Peyer's patch (tissue), 4 donors: ENCODE data around the gene SELENOT. TPM values are rescaled to one million over a fixed set of nuclear protein-coding genes. Genes with fewer than 3 reads are reported as not detected.

Experiments
- DNase-seq, 3 donors: peaks; one replicate each; pipeline ENCODE4 v3.0.0-alpha.2; 2017 to 2019
- H3K27ac ChIP-seq, 4 donors: fragments of 200-600 bp; sonication (generic); one replicate each; pipeline ENCODE4 v1.5.1; 2016 to 2019
- H3K27me3 ChIP-seq, 2 donors: fragments of 200-600 bp; sonication (generic); one replicate each; pipeline ENCODE4 v1.5.1; 2019
- H3K36me3 ChIP-seq, 3 donors: fragments of 200-600 bp; sonication (generic); one replicate each; pipeline ENCODE4 v1.5.1; 2016 to 2019
- H3K4me1 ChIP-seq, 4 donors: fragments of 200-600 bp; sonication (generic); one replicate each; pipeline ENCODE4 v1.5.1; 2016 to 2019
- H3K4me3 ChIP-seq, 4 donors: fragments of 200-600 bp; sonication (generic); 1 replicate in 3 of 4; 2 replicates in 1 of 4; pipeline ENCODE4 v1.5.1; 2016 to 2019; ENCODE audit warnings: mild to moderate bottlenecking in 1 of 4
- H3K9me3 ChIP-seq, 4 donors: fragments of 200-600 bp; sonication (generic); one replicate each; pipeline ENCODE4 v1.5.1; 2016 to 2019; ENCODE audit warnings: mild to moderate bottlenecking in 1 of 4
- CTCF ChIP-seq, 6 experiments: fragments of 450-650 bp in 4 of 6; fragments of 200-600 bp in 2 of 6; sonication (generic) in 1 of 6; IDR thresholded peaks; one replicate each; pipeline ENCODE4 v1.5.1; 2017 to 2019; ENCODE audit warnings: antibody characterized with exemption in 6 of 6, mild to moderate bottlenecking in 3 of 6, moderate library complexity in 1 of 6
- POLR2A ChIP-seq, 2 donors: fragments of 450-650 bp; IDR thresholded peaks; one replicate each; pipeline ENCODE4 v1.5.1; 2017; ENCODE audit warnings: antibody characterized with exemption in 2 of 2, mild to moderate bottlenecking in 2 of 2, moderate library complexity in 2 of 2
- total RNA-seq, 4 donors: library from RNA; depleted of rRNA; stranded (reverse); fragments of >200 nt; gene quantifications; one replicate each; pipeline ENCODE4 v1.1.0, GENCODE V29; 2016

SELENOT gene
- total RNA-seq, 4 donors from 2014 or later, result 30.5 to 97.6 (median 75.4) TPM

- no peak for DNase-seq
- Histone ChIP-seq H3K36me3 (peaks cover 0 to 15% (median 0%) of the 10 kb centered on the region in 3 donors), H3K27ac (no peak overlapping the region), H3K9me3 (no peaks in the 10 kb centered on the region), H3K27me3 (no peaks in the 10 kb centered on the region), H3K4me3 (no peak overlapping the region), H3K4me1 (peaks cover 0 to 32% (median 9%) of the 10 kb centered on the region in 4 donors)
- TF ChIP-seq POLR2A (IDR thresholded peaks at IDR 0.05) (no peak), CTCF (IDR thresholded peaks at IDR 0.05) (no peak)
Observed at GRCh38 chr3:150610785-150611184, 7.7 kb downstream of the SELENOT start.

GRCh38 chr3:150611666-150612065, 8.5 kb downstream of the SELENOT start:
- TF ChIP-seq POLR2A (IDR thresholded peaks at IDR 0.05) (no peak), CTCF (IDR thresholded peaks at IDR 0.05) (no peak)
- Histone ChIP-seq H3K27me3 (no peaks in the 10 kb centered on the region), H3K4me1 (peaks cover 0 to 23% (median 6%) of the 10 kb centered on the region in 4 donors), H3K4me3 (no peak overlapping the region), H3K27ac (no peak overlapping the region), H3K9me3 (no peaks in the 10 kb centered on the region), H3K36me3 (peaks cover 0 to 15% (median 0%) of the 10 kb centered on the region in 3 donors)
- no peak for DNase-seq

- peaks cover 0 to 18% (median 3%) of the 10 kb centered on the region in 4 donors for H3K4me1 ChIP-seq
Observed at GRCh38 chr3:150612494-150612893, 9.4 kb downstream of the SELENOT start.

GRCh38 chr3:150613034-150613433, 9.9 kb downstream of the SELENOT start:
- Histone ChIP-seq H3K4me1 (peaks cover 0 to 12% (median 3%) of the 10 kb centered on the region in 4 donors), H3K36me3 (peaks cover 0 to 15% (median 0%) of the 10 kb centered on the region in 3 donors), H3K27me3 (no peaks in the 10 kb centered on the region), H3K4me3 (no peak overlapping the region), H3K27ac (no peak overlapping the region), H3K9me3 (no peaks in the 10 kb centered on the region)
- TF ChIP-seq CTCF (IDR thresholded peaks at IDR 0.05), result no peak
- TF ChIP-seq POLR2A (IDR thresholded peaks at IDR 0.05), result no peak
- no peak for DNase-seq

More at GRCh38 chr3:150612494-150612893, 9.4 kb downstream of the SELENOT start:
- H3K27me3 ChIP-seq, result no peaks in the 10 kb centered on the region
- H3K27ac ChIP-seq, result no peak overlapping the region
- H3K9me3 ChIP-seq, result no peaks in the 10 kb centered on the region
- TF ChIP-seq POLR2A (IDR thresholded peaks at IDR 0.05), result no peak
- no peak for TF ChIP-seq CTCF (IDR thresholded peaks at IDR 0.05)
- no peak for DNase-seq
- peaks cover 0 to 15% (median 0%) of the 10 kb centered on the region in 3 donors for H3K36me3 ChIP-seq
- no peak overlapping the region for H3K4me3 ChIP-seq

GRCh38 chr3:150613709-150614480, 10.8 kb downstream of the SELENOT start:
- no peak for TF ChIP-seq POLR2A (IDR thresholded peaks at IDR 0.05)
- no peak for TF ChIP-seq CTCF (IDR thresholded peaks at IDR 0.05)

More at GRCh38 chr3:150613709-150614480, 10.8 kb downstream of the SELENOT start:
- no peak overlapping the region for H3K27ac ChIP-seq
- H3K4me3 ChIP-seq, result no peak overlapping the region
- H3K27me3 ChIP-seq, result no peaks in the 10 kb centered on the region
- DNase-seq, result no peak
- peaks cover 0 to 12% (median 3%) of the 10 kb centered on the region in 4 donors for H3K4me1 ChIP-seq
- H3K9me3 ChIP-seq, result no peaks in the 10 kb centered on the region
- peaks cover 0 to 19% (median 0%) of the 10 kb centered on the region in 3 donors for H3K36me3 ChIP-seq
